Activated T-helper 17 cell treated with anti-CD3 and anti-CD28 coated beads, Interleukin-2, amount 50 U/mL, for 72 hours (primary cell): ENCODE results near the gene FRMD7. TPM values are rescaled to one million over a fixed set of nuclear protein-coding genes. Genes with fewer than 3 reads are reported as not detected.

Source experiments
- ATAC-seq: fragments of 150-1000 bp; cut with Tn5 transposase; replicated peaks from 2 replicates; pipeline ENCODE4 v1.10.0; 2021; ENCODE audit warnings: mild to moderate bottlenecking, moderate library complexity
- H3K27ac Mint-ChIP-seq: one replicate; pipeline ENCODE4 v1.8.0; 2022; ENCODE audit warnings: mixed read lengths
- H3K27me3 Mint-ChIP-seq: one replicate; pipeline ENCODE4 v1.8.0; 2022; ENCODE audit warnings: mixed read lengths
- H3K36me3 Mint-ChIP-seq: one replicate; pipeline ENCODE4 v1.8.0; 2022; ENCODE audit warnings: low read depth, mild to moderate bottlenecking, mixed read lengths
- H3K4me1 Mint-ChIP-seq: one replicate; pipeline ENCODE4 v1.8.0; 2022; ENCODE audit warnings: mixed read lengths
- H3K4me3 Mint-ChIP-seq: one replicate; pipeline ENCODE4 v1.8.0; 2022; ENCODE audit warnings: mild to moderate bottlenecking, mixed read lengths
- H3K9me3 Mint-ChIP-seq: one replicate; pipeline ENCODE4 v1.8.0; 2022; ENCODE audit warnings: mixed read lengths
- total RNA-seq, 2 donors: library from RNA; stranded (reverse); gene quantifications; one replicate each; pipeline ENCODE4 v1.2.3, GENCODE V29; 2022

Gene FRMD7
- total RNA-seq, 2 donors from 2014 or later = not detected

- Mint-ChIP-seq H3K27me3 (no peaks in the 10 kb centered on the region), H3K36me3 (no peaks in the 10 kb centered on the region), H3K27ac (no peak overlapping the region), H3K9me3 (no peaks in the 10 kb centered on the region), H3K4me3 (peak overlapping the region; percentile 3), H3K4me1 (peaks cover 26% of the 10 kb centered on the region)
- ATAC-seq = no peak
Observed at GRCh38 chrX:132034648-132035047, 93.2 kb downstream of the FRMD7 start.

GRCh38 chrX:132033166-132033565, 94.7 kb downstream of the FRMD7 start:
- no peak overlapping the region for H3K4me3 Mint-ChIP-seq
- peaks cover 35% of the 10 kb centered on the region for H3K4me1 Mint-ChIP-seq
- H3K36me3 Mint-ChIP-seq = peaks cover 8% of the 10 kb centered on the region
- H3K27me3 Mint-ChIP-seq = no peaks in the 10 kb centered on the region
- no peaks in the 10 kb centered on the region for H3K9me3 Mint-ChIP-seq
- ATAC-seq = no peak
- H3K27ac Mint-ChIP-seq = no peak overlapping the region

- no peaks in the 10 kb centered on the region for H3K27me3 Mint-ChIP-seq
- no peaks in the 10 kb centered on the region for H3K9me3 Mint-ChIP-seq
- no peak overlapping the region for H3K27ac Mint-ChIP-seq
- peak; percentile 38 for ATAC-seq
- H3K36me3 Mint-ChIP-seq = peaks cover 18% of the 10 kb centered on the region
- H3K4me1 Mint-ChIP-seq = peaks cover 41% of the 10 kb centered on the region
- H3K4me3 Mint-ChIP-seq = peak overlapping the region; percentile 68
Observed at GRCh38 chrX:132031867-132032266, 96.0 kb downstream of the FRMD7 start.

GRCh38 chrX:132030264-132030663, 97.6 kb downstream of the FRMD7 start:
- peaks cover 18% of the 10 kb centered on the region for H3K36me3 Mint-ChIP-seq
- no peak overlapping the region for H3K27ac Mint-ChIP-seq
- no peaks in the 10 kb centered on the region for H3K27me3 Mint-ChIP-seq
- no peak overlapping the region for H3K4me3 Mint-ChIP-seq
- ATAC-seq = no peak
- H3K4me1 Mint-ChIP-seq = peaks cover 35% of the 10 kb centered on the region
- H3K9me3 Mint-ChIP-seq = no peaks in the 10 kb centered on the region

Other genes starting within 250 kb of the FRMD7 start
- gene STK26, start 104.7 kb downstream of the FRMD7 start, total RNA-seq = 10 to 100 TPM; 43.1 to 43.4 TPM
- 10 to 100 TPM; 29.6 to 35.2 TPM for gene RAP2C, start 91.4 kb upstream of the FRMD7 start, total RNA-seq